Activated naive CD8-positive, alpha-beta T cell treated with anti-CD3 and anti-CD28 coated beads, Interleukin-2, amount 50 U/mL, for 16 hours (primary cell): ENCODE data around the gene FRMD4B.
"Not testable (repeated sequence)": the region's sequence is repeated elsewhere in the genome, so short reads cannot be mapped to it uniquely, and the experiment has no call there.

ENCODE experiments used
- DNase-seq: peaks from one replicate; pipeline ENCODE4 v3.0.0-alpha.2; 2020; ENCODE audit warnings: low read depth, low spot score

FRMD4B gene

GRCh38 chr3:69283913-69284611 is 101.8 kb downstream of the FRMD4B start:
- DNase-seq, result no peak

- no peak for DNase-seq
These were observed 102.4 kb downstream of the FRMD4B start for GRCh38 chr3:69283496-69283895.

- peak; percentile 43 for DNase-seq
These were observed 103.7 kb downstream of the FRMD4B start for GRCh38 chr3:69282181-69282580.

GRCh38 chr3:69277403-69277802 is 108.5 kb downstream of the FRMD4B start:
- DNase-seq, result not testable (repeated sequence)

GRCh38 chr3:69276884-69277283 is 109.0 kb downstream of the FRMD4B start:
- no peak for DNase-seq

- not testable (repeated sequence) for DNase-seq
These were observed 109.7 kb downstream of the FRMD4B start for GRCh38 chr3:69276191-69276590.

- DNase-seq, result no peak
These were observed 112.0 kb downstream of the FRMD4B start for GRCh38 chr3:69273896-69274295.

- DNase-seq, result no peak
These were observed 113.3 kb downstream of the FRMD4B start for GRCh38 chr3:69272556-69272955.

- DNase-seq, result no peak
These were observed 114.8 kb downstream of the FRMD4B start for GRCh38 chr3:69271098-69271497.

- no peak for DNase-seq
These were observed 119.3 kb downstream of the FRMD4B start for GRCh38 chr3:69266585-69266984.

- DNase-seq, result not testable (repeated sequence)
These were observed 119.8 kb downstream of the FRMD4B start for GRCh38 chr3:69266071-69266470.

- not testable (repeated sequence) for DNase-seq
These were observed 125.0 kb downstream of the FRMD4B start for GRCh38 chr3:69260843-69261405.

GRCh38 chr3:69260216-69260787 is 125.6 kb downstream of the FRMD4B start:
- no peak for DNase-seq

GRCh38 chr3:69259125-69259524 is 126.8 kb downstream of the FRMD4B start:
- no peak for DNase-seq

GRCh38 chr3:69255928-69256327 is 130.0 kb downstream of the FRMD4B start:
- no peak for DNase-seq

- DNase-seq, result no peak
These were observed 131.5 kb downstream of the FRMD4B start for GRCh38 chr3:69254351-69254750.

- no peak for DNase-seq
These were observed 133.3 kb downstream of the FRMD4B start for GRCh38 chr3:69252631-69253030.

GRCh38 chr3:69252141-69252540 is 133.7 kb downstream of the FRMD4B start:
- DNase-seq, result no peak

- DNase-seq, result no peak
These were observed 134.6 kb downstream of the FRMD4B start for GRCh38 chr3:69251078-69251805.

GRCh38 chr3:69250014-69250413 is 135.9 kb downstream of the FRMD4B start:
- no peak for DNase-seq

GRCh38 chr3:69249001-69249400 is 136.9 kb downstream of the FRMD4B start:
- DNase-seq, result no peak

- DNase-seq, result no peak
These were observed 137.5 kb downstream of the FRMD4B start for GRCh38 chr3:69248436-69248835.
